GM13977 (cell line): ENCODE data around the gene SUCLG2.

Source experiments
- DNase-seq: peaks from one replicate; pipeline ENCODE4 v3.0.0; 2012; ENCODE audit warnings: low spot score
- in situ Hi-C: fragments of 300-500 bp; cut with MboI; formaldehyde crosslinking; loops from one replicate; pipeline ENCODE4 v1.12.0; 2022; ENCODE audit warnings: low sequenced_read_pairs, low pct_unique_long_range_greater_than_20kb, mixed read lengths, inconsistent platforms; ENCODE audit not compliant: unreplicated experiment
- TF ChIP-seq, protein P1 (sequence below): IDR thresholded peaks from 2 replicates; pipeline ENCODE4 v1.5.1; 2012; ENCODE audit warnings: mild to moderate bottlenecking, control low read depth; ENCODE audit not compliant: insufficient read depth; ENCODE audit errors: extremely low read depth, missing control alignments

The SUCLG2 gene, protein sequence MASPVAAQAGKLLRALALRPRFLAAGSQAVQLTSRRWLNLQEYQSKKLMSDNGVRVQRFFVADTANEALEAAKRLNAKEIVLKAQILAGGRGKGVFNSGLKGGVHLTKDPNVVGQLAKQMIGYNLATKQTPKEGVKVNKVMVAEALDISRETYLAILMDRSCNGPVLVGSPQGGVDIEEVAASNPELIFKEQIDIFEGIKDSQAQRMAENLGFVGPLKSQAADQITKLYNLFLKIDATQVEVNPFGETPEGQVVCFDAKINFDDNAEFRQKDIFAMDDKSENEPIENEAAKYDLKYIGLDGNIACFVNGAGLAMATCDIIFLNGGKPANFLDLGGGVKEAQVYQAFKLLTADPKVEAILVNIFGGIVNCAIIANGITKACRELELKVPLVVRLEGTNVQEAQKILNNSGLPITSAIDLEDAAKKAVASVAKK

DNA sequence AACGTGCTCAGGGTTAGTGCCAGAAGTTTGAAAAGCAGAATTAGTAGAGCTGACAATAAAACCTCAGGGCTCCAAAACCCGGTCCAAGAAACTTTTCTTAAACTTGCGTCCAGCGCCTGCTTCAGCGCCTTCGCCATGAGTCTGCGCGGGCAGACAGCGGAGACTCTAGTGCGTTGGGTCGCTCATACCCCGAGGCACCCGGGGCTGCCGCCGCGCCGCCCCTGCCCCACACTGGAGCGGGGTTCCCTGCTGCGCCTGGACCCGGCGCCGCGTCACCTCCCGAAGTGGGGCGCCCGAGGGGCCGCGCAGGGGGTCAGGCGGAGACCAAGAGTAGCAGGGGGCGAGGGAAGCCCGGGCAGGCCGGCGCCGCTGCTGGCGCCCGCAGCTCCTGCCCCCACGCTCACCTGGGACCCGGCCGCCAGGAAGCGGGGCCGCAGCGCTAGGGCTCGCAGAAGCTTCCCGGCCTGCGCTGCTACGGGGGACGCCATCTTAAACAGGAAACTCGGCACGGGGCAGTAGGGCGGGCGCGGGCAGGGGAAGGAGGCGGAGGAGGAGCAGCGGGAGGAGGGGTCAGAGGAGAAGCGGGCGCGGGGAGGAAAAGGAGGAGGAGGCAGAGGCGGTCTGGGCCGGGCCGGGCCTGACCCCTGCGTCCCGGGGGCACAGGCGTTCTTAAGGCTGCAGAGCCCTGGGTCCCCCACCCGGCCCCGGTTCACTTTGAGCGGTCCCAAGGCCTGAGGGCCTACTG, at the start of gene SUCLG2:
SUCLG2 (minus strand) TSS at position 514 of the 745 bp plus-strand sequence; CDS start at position 488, 26 bp downstream.
- DNase-seq, result peak; percentile 70
- in situ Hi-C loops, result no loop called here
- TF ChIP-seq, protein P1, sequence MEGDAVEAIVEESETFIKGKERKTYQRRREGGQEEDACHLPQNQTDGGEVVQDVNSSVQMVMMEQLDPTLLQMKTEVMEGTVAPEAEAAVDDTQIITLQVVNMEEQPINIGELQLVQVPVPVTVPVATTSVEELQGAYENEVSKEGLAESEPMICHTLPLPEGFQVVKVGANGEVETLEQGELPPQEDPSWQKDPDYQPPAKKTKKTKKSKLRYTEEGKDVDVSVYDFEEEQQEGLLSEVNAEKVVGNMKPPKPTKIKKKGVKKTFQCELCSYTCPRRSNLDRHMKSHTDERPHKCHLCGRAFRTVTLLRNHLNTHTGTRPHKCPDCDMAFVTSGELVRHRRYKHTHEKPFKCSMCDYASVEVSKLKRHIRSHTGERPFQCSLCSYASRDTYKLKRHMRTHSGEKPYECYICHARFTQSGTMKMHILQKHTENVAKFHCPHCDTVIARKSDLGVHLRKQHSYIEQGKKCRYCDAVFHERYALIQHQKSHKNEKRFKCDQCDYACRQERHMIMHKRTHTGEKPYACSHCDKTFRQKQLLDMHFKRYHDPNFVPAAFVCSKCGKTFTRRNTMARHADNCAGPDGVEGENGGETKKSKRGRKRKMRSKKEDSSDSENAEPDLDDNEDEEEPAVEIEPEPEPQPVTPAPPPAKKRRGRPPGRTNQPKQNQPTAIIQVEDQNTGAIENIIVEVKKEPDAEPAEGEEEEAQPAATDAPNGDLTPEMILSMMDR, result no peak

DNA sequence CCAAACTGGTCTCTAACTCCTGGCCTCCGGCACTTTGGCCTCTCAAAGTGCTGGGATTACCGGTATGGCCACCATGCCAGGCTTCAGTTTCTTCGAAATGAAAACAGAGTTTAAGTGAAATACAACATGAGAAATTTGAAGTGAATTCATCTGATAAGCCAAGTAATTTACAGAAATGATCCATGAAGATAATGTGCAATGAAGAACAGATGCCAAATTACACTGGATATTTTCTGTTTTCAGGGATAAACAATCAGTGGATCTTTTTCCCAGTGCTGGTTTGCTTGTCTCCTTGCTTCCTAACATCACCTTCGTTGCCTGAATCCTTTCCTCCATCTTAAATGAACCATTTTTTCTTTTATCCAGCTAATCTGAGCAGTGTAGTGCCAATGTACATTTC, 46.2 kb upstream of the SUCLG2 start:
- in situ Hi-C loops, result no loop called here
- no peak for DNase-seq
- TF ChIP-seq, protein P1, result no peak

DNA sequence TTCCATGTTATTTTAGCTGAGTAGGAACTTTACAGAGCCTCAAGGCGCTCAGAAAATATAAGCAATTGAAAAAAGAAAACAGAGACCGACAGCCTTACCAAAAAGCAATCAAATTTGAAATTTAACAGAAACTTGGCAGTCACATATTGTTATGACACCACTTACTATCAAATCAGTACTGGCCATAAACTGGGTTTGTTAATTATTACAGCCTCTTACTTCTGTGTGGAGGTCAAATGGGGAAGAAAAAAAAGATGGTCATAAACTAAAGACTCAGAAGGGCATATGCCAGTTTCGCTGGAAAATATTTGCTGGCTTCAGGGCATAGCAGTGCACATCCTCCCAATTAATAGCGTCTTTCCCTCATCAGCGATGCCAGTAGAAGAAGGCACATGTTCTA, 45.5 kb upstream of the SUCLG2 start:
- in situ Hi-C loops, result no loop called here
- DNase-seq, result no peak
- TF ChIP-seq, protein P1, result no peak

DNA sequence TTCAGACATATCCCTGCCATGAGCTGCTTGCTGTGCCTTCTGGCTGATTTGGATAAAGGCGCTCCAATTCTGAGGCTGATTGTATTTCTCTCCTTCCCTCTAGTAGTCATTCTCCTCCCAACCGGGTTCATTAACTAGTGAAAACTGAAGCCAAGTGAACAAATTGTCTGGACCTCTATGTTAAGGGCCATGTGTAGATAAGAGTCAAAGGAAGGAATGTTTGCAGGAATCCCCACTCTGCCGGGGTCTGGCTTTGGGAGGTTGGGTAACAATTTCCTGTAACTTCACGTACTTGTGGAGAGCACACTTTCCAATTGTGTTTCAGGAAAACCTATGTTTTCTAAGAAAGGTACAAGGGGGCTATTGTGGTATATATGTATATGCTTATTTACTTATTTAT, 38.2 kb upstream of the SUCLG2 start:
- TF ChIP-seq, protein P1, result no peak
- no peak for DNase-seq
- in situ Hi-C loops, result no loop called here

DNA sequence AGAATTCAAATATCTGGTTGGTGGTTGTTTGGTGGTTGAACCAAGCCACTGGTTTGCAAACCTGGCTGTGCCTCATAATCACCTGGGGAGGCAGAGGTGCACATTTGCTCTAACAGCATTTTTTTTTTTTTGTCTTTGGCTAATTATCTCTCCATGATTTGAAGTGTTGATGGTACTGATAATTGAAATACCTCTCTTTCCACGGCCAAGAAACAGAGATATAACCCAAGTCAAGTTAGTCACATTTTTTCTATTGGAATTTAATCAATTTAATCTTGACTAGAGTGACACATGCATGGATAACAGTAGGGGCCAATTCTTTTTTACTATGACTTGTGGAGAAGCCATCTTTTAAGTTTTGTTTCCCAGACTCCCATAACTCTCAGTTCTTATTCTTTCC, 37.5 kb upstream of the SUCLG2 start:
- in situ Hi-C loops, result no loop called here
- DNase-seq, result no peak
- TF ChIP-seq, protein P1, result no peak

DNA sequence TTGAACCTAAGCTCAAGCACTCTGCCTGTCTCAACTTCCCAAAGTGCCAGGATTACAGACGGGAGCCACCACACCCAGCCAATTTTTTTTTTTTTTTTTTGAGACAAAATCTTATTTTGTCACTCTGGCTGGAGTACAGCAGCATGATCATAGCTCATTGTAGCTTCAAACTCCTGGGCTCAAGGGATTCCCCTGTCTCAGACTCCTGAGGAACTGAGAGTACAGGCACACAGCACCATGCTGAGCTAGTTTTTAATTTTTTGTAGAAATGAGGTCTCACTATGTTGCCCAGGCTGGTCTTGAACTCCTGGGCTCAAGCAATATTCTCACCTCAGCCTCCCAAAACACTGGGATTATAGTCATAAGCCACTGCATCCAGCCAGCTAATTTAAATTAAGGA, 36.8 kb upstream of the SUCLG2 start:
- in situ Hi-C loops, result no loop called here
- TF ChIP-seq, protein P1, result no peak
- DNase-seq, result no peak
